Psoas muscle (tissue), 8 donors: ENCODE data around the gene ST6GALNAC3. TPM values are rescaled to one million over a fixed set of nuclear protein-coding genes. Genes with fewer than 3 reads are reported as not detected.

ENCODE experiments used
- ATAC-seq, 4 donors: fragments of 200-7000 bp; cut with Tn5 transposase; one replicate each; pipeline ENCODE4 v1.9.1; 2020; ENCODE audit warnings: moderate library complexity in 3 of 4, mild to moderate bottlenecking in 2 of 4
- DNase-seq, 2 donors: peaks; one replicate each; pipeline ENCODE4 v3.0.0-alpha.2; 2020
- H3K27ac ChIP-seq: fragments of 200-600 bp; one replicate; pipeline ENCODE4 v1.8.0; 2022
- H3K27me3 ChIP-seq, 3 donors: fragments of 200-600 bp in 1 of 3; one replicate each; pipeline versions ENCODE4 v1.6.1 to v1.8.0; 2013 to 2022; ENCODE audit warnings: low read length in 2 of 3, mild to moderate bottlenecking in 2 of 3, moderate library complexity in 1 of 3; ENCODE audit not compliant: insufficient read depth in 3 of 3
- H3K36me3 ChIP-seq, 2 donors: fragments of 200-600 bp in 1 of 2; one replicate each; pipeline versions ENCODE4 v1.6.1 to v1.8.0; 2013 to 2022; ENCODE audit warnings: low read depth in 1 of 2, mild to moderate bottlenecking in 1 of 2, moderate library complexity in 1 of 2; ENCODE audit not compliant: insufficient read depth in 1 of 2
- H3K4me1 ChIP-seq: fragments of 200-600 bp; one replicate; pipeline ENCODE4 v1.8.0; 2022
- H3K4me3 ChIP-seq: fragments of 200-600 bp; one replicate; pipeline ENCODE4 v1.8.0; 2022; ENCODE audit warnings: mild to moderate bottlenecking
- H3K9me3 ChIP-seq: fragments of 200-600 bp; one replicate; pipeline ENCODE4 v1.8.0; 2022
- WGBS, 3 donors: extraction: QIAGEN DNeasy Blood & Tissue Kit; methylation state at CpG; one replicate each; pipeline versions ENCODE4 v1.1.6 to v1.1.7; 2013; 5-methylcytosine and 5-hydroxymethylcytosine counted together
- intact Hi-C, 2 donors: fragments of 100-400 bp; cut with DNase I; formaldehyde crosslinking; loops; one replicate each; pipeline versions ENCODE4 v1.11.0 to v1.14.2; 2022
- polyA plus RNA-seq, 3 donors: library from polyadenylated mRNA; stranded (reverse); fragments of 200-250 nt; gene quantifications; one replicate each; pipeline ENCODE4 v1.2.3, GENCODE V29; 2013
- total RNA-seq, 4 donors: library from RNA; stranded (reverse); fragmentation: NEBNext Ultra II Directional in 2 of 4; extraction: Animal tissue kit (Norgen Biotek cat#: 25700) in 2 of 4; gene quantifications; one replicate each; pipeline versions ENCODE4 v1.2.1 to v1.2.4, GENCODE V29; 2021 to 2023
- TF ChIP-seq, protein P1 (sequence below): fragments of 200-600 bp; IDR thresholded peaks from one replicate; pipeline ENCODE4 v1.8.0; 2022; ENCODE audit warnings: antibody characterized with exemption
- donor health status: healthy with polysubstance abuse.
- donor health status: DM: no; HTN: no; CAD: no; lungs with moderate emphysema.
- donor health status: Bipolar disorder and iron deficiency.
- donor health status: healthy.
- donor health status: DM: yes; HTN: yes; CAD: no.
- donor health status: DM: no; HTN: no; CAD: no.
- donor health status: DM: no; HTN: no; CAD: no.
- donor health status: DM: yes; HTN: yes; CAD: no.

Gene ST6GALNAC3
- total and polyA plus RNA-seq, 7 donors, result 1.3 to 5.4 (median 2.3) TPM

DNA sequence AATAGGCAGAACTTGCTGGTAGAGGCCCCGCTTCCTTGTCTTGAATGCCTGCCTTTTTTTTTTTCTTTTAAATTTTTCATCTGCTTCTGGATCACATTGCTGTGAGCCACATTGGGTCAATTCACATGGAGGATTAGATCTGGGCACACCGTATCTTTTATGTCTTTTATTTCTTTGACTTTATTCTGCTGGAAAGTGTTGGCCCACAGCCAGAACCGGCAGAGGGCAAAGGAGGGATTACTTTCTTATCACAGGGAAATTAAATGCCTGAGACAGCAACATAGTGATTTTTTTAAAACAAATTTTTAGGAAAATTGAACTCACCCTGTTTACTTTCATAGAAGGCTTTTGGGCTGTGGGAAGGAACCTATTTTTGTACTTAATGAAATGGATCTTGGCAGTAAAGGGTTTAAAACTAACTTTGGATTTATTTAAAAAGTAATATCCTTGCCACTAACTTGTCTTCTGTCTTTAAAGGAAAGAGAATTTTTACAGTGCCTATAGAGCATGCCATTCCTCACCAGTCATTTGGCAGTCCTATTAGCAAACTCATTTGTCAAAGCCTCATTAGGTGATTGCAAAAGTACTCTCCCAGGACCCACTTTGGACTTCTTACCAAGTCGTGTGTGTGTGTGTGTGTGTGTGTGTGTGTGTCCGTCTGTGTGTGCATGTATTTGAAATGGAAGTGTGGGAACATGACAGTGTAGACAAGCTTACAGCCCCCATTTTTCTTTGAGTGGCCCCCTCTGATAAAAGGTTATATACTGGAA is 68.4 kb downstream of the ST6GALNAC3 start:
- Histone ChIP-seq H3K4me1 (no peaks in the 10 kb centered on the region), H3K9me3 (no peaks in the 10 kb centered on the region), H3K4me3 (no peak overlapping the region), H3K36me3 (no peaks in the 10 kb centered on the region), H3K27me3 (no peaks in the 10 kb centered on the region), H3K27ac (no peak overlapping the region)
- WGBS, 3 donors, result 37 to 48% (median 38%) methylated on average over 5 of the region's 5 CpGs
- intact Hi-C loops, result no loop called here
- TF ChIP-seq, protein P1, sequence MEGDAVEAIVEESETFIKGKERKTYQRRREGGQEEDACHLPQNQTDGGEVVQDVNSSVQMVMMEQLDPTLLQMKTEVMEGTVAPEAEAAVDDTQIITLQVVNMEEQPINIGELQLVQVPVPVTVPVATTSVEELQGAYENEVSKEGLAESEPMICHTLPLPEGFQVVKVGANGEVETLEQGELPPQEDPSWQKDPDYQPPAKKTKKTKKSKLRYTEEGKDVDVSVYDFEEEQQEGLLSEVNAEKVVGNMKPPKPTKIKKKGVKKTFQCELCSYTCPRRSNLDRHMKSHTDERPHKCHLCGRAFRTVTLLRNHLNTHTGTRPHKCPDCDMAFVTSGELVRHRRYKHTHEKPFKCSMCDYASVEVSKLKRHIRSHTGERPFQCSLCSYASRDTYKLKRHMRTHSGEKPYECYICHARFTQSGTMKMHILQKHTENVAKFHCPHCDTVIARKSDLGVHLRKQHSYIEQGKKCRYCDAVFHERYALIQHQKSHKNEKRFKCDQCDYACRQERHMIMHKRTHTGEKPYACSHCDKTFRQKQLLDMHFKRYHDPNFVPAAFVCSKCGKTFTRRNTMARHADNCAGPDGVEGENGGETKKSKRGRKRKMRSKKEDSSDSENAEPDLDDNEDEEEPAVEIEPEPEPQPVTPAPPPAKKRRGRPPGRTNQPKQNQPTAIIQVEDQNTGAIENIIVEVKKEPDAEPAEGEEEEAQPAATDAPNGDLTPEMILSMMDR, result no peak
- ATAC-seq, result no peak
- no peak for DNase-seq

DNA sequence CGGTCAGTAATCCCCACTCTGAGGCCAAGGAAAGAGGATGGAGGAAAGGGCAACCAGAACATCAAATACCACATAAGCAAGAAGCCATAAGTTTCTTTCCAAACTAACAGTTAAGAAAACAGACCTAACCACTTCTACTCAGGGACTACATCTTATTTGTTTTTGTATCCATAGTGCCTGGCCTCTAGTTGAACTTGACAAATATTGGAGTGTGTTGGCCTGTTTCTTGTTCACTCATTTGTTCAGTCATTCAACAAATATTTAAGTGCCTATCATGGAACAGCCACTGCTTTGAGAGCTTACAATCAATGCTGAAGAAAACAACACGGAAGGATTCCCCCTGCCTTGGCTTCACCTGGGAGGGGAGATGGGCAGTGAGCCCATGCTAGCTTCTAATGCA is 69.7 kb downstream of the ST6GALNAC3 start:
- ATAC-seq (no peak), DNase-seq (no peak)
- Histone ChIP-seq H3K4me3 (no peak overlapping the region), H3K36me3 (no peaks in the 10 kb centered on the region), H3K4me1 (no peaks in the 10 kb centered on the region), H3K27me3 (no peaks in the 10 kb centered on the region), H3K9me3 (no peaks in the 10 kb centered on the region), H3K27ac (no peak overlapping the region)
- intact Hi-C loops, result no loop called here
- WGBS, 3 donors, result 92 to 100% (median 96%) methylated on average over 2 of the region's 2 CpGs
- TF ChIP-seq, protein P1, result no peak

DNA sequence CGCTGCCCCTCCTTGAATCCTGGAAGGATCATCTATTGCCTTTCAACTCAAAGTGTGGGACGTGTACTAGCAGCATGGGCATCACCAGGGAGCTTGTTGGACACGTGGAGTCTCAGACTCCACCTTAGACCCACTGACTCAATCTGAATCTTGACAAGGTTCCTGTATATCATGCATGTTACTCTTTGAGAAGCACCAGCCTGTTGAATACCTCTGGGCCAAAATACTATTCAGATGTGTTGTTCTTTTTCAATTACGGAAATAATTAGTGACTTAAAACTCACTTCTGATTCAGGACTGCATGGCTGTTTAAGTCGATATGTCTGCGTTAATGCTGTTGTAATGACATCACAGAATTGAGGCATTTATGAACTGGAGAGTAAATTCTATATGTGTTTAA is 70.8 kb downstream of the ST6GALNAC3 start:
- Histone ChIP-seq H3K27ac (no peak overlapping the region), H3K4me1 (no peaks in the 10 kb centered on the region), H3K4me3 (no peak overlapping the region), H3K27me3 (no peaks in the 10 kb centered on the region), H3K9me3 (no peaks in the 10 kb centered on the region), H3K36me3 (no peaks in the 10 kb centered on the region)
- TF ChIP-seq, protein P1, result no peak
- intact Hi-C loops, result no loop called here
- WGBS, 3 donors, result 77 to 92% (median 82%) methylated on average over 6 of the region's 6 CpGs
- DNase-seq, result no peak
- no peak for ATAC-seq

DNA sequence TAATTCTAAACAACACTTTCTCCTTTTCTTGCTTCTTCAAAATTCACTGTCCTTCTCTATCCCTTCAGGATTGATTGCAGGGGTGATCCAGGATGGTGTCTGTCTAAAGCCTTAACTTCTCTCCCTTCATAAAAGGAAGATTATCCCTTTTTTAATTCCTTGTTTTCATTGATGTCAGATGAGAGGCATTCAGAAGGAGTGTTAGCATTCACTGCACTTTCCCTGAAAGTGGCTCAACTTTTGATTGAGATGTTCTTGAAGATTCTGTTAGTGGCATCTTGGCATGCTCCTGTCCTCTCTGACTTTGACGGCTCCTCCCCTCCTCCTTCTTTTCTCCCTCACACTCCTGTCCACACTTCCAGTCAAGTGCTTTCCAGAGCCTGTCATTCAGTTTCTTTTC is 71.6 kb downstream of the ST6GALNAC3 start:
- TF ChIP-seq, protein P1, result no peak
- H3K4me1 ChIP-seq, result no peaks in the 10 kb centered on the region
- ATAC-seq, result no peak
- H3K4me3 ChIP-seq, result no peak overlapping the region
- H3K27me3 ChIP-seq, result no peaks in the 10 kb centered on the region
- WGBS, 3 donors, result 69 to 75% (median 73%) methylated on average over 1 of the region's 1 CpG
- no peaks in the 10 kb centered on the region for H3K36me3 ChIP-seq
- H3K9me3 ChIP-seq, result no peaks in the 10 kb centered on the region
- DNase-seq, result no peak
- H3K27ac ChIP-seq, result no peak overlapping the region
- intact Hi-C loops, result no loop called here

DNA sequence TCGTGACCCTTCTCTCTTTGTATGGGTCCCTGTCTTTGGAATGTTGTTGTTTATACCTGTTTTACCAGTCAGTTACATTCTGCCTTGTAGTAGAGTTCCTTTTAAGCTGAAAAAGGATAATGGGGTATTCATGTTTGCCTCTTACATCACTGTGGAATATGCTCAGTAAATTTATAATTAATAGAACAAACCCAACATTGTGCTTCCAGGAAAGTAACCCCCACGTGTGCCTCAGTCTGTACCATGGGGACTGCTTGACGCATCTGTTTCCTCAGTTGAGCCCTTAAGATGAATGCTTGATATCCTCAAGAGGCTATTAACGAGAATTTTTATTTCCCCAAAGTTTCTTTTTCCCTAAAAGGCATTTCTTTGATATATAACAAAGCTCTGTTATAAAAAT is 73.4 kb downstream of the ST6GALNAC3 start:
- H3K27ac ChIP-seq, result no peak overlapping the region
- ATAC-seq (no peak), DNase-seq (no peak)
- H3K9me3 ChIP-seq, result no peaks in the 10 kb centered on the region
- WGBS, 3 donors, result 60 to 74% (median 71%) methylated on average over 4 of the region's 4 CpGs
- no peaks in the 10 kb centered on the region for H3K4me1 ChIP-seq
- no peak overlapping the region for H3K4me3 ChIP-seq
- intact Hi-C loops, result no loop called here
- H3K27me3 ChIP-seq, result no peaks in the 10 kb centered on the region
- TF ChIP-seq, protein P1, result no peak
- no peaks in the 10 kb centered on the region for H3K36me3 ChIP-seq
